SK-N-MC (cell line): ENCODE results near the gene FAM167B.
A peak's percentile ranks its signal among the peaks of the same experiment; 100 is the strongest.

Experiments used
- DNase-seq: peaks from one replicate; pipeline ENCODE4 v3.0.0-alpha.2; 2011; ENCODE audit warnings: low read depth, low spot score
- H3K27ac ChIP-seq: fragments of 200-600 bp; sonication (generic); 2 replicates; pipeline ENCODE4 v1.5.1; 2016; ENCODE audit warnings: mixed run types
- H3K36me3 ChIP-seq: fragments of 200-600 bp; sonication (generic); 2 replicates; pipeline ENCODE4 v1.6.1; 2017; ENCODE audit warnings: antibody characterized with exemption, low read length, mixed read lengths; ENCODE audit not compliant: insufficient read depth
- H3K4me3 ChIP-seq: fragments of 200-600 bp; sonication (generic); 2 replicates; pipeline ENCODE4 v1.5.1; 2016
- H3K9ac ChIP-seq: fragments of 200-600 bp; sonication (generic); 2 replicates; pipeline ENCODE4 v1.8.0; 2017; ENCODE audit warnings: mixed run types, mixed read lengths; ENCODE audit not compliant: insufficient read length
- H3K9me3 ChIP-seq: fragments of 200-600 bp; sonication (generic); 2 replicates; pipeline ENCODE4 v1.6.1; 2017; ENCODE audit warnings: low read depth, mild to moderate bottlenecking, antibody characterized with exemption, low read length, moderate library complexity, mixed read lengths
- EZH2 ChIP-seq: fragments of 200-600 bp; sonication (generic); IDR thresholded peaks from one replicate; pipeline ENCODE4 v1.6.1; 2017; ENCODE audit warnings: antibody characterized with exemption
- FOXP2 ChIP-seq: optimal IDR thresholded peaks from 2 replicates; pipeline ENCODE3; 2011; ENCODE audit warnings: mild to moderate bottlenecking, moderate library complexity; ENCODE audit not compliant: insufficient read depth; ENCODE audit errors: extremely low read length, control extremely low read depth
- POLR2AphosphoS5 ChIP-seq: IDR thresholded peaks from 2 replicates; pipeline ENCODE4 v1.6.1; 2012; ENCODE audit warnings: mild to moderate bottlenecking, low read depth, low read length, borderline replicate concordance

FAM167B gene

DNA sequence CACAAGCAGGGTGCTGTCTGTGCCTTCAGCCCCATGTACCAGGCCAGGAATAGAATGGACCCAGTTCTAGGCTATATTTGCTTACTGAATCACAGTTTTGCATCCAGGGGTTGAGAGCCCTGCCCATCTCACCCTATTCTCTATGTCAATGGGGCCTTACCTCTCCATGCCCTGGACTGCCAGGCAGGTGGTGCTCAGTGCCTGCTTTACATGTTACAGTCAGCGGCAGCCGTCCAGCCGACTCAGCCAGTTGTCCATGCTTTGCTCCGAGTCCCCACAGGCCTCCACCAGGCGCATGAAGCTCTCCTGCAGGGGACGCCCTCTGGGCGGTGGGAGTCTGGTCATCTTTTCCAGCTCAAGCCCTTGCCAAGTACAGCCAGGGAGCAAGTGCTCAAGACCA is 12.2 kb upstream of the FAM167B start:
- Histone ChIP-seq H3K9ac (no peak overlapping the region), H3K4me3 (no peak overlapping the region), H3K36me3 (peaks cover 20% of the 10 kb centered on the region), H3K27ac (no peak overlapping the region), H3K9me3 (no peaks in the 10 kb centered on the region)
- TF ChIP-seq FOXP2 (no peak), EZH2 (no peak), POLR2AphosphoS5 (no peak)
- DNase-seq, result no peak

DNA sequence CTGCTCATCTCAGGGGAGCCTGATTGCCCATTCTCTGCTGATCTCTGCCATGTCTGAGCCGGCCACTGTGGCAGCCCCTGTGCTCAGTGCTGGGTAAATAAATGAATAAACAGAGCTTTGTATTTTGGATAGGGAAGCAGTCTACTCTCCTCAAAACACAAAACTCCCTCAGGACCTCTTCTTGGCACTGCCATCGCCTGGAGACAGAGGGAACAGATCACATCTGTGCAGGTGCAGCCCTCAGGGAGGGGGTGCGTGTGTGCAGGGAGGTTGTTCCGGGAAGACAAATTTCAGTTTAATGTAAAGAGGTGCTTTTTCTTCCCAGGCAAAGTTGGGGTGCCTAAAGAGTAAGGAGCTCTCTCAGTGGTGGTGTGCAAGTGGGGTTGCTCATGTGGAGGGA is 7.7 kb upstream of the FAM167B start:
- no peak overlapping the region for H3K9ac ChIP-seq

DNA sequence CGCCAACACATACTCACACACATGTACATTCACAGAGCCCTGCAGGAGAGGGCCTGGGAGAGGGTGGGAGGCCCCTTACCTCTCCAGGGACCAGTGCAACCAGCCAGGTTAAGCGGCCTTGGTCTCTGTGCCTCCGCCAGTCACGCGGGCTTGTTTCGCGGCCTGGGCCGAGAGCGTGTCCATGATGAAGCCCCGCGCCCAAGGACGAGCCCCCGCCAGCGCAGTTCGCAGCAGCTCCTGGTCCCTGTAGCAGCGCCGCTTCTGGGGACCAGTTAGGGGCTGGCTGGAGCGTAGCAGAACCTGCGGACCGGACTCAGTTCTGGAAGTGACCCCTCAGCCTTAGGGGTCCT is 7.3 kb upstream of the FAM167B start:
- H3K9me3 ChIP-seq, result no peaks in the 10 kb centered on the region
- no peak for DNase-seq
- no peaks in the 10 kb centered on the region for H3K36me3 ChIP-seq
- no peak overlapping the region for H3K4me3 ChIP-seq
- TF ChIP-seq POLR2AphosphoS5, result no peak
- no peak for TF ChIP-seq FOXP2
- no peak for TF ChIP-seq EZH2
- no peak overlapping the region for H3K27ac ChIP-seq
- H3K9ac ChIP-seq, result no peak overlapping the region

More for the DNA sequence above, 7.7 kb upstream of the FAM167B start:
- Histone ChIP-seq H3K9me3 (no peaks in the 10 kb centered on the region), H3K36me3 (no peaks in the 10 kb centered on the region), H3K27ac (no peak overlapping the region), H3K4me3 (no peak overlapping the region)
- no peak for TF ChIP-seq POLR2AphosphoS5
- no peak for TF ChIP-seq FOXP2
- no peak for TF ChIP-seq EZH2
- DNase-seq, result no peak

DNA sequence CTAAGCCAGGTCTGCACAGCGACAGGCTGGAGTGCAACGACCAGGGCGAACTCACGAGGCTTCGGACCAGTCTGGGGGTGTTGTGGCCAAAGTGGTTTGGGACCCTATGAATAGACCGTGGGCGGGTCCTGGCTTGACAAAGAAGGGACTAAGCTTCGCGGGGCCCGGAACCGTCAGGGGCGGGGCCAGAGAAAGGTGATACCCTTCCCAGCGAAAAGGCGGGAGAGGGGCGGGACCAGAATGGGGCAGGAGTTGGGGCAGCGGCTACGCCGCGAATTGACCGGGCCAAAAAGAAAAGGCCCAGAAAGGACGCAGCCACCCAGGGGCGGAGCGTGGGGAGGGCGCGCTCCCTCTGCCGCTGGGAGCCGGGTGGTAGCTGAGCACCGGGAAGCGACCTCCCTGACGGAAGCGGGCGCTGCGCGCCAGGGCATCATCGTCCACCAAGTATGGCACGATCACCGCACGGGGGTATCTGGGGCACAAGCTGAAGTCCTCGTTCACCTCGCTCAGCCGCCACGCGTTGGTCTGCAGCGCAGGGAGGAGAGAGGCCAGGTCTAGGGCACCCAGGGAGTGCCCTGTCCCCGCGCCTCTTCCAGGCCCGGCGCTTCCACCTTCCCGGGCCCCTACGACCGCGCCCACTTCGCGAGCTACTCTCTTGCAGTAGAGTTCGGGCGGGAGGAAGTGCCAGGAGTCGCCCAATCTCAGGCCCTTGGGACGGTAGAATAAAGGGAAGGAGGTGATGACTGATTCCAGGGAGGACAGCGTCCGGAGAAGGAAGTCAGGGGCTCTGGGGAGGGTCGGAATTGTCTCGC is 6.7 kb upstream of the FAM167B start:
- no peak for TF ChIP-seq POLR2AphosphoS5
- no peak for TF ChIP-seq FOXP2
- no peak for TF ChIP-seq EZH2
- Histone ChIP-seq H3K9me3 (no peaks in the 10 kb centered on the region), H3K4me3 (peak overlapping the region; percentile 48), H3K9ac (no peak overlapping the region), H3K36me3 (no peaks in the 10 kb centered on the region), H3K27ac (no peak overlapping the region)
- no peak for DNase-seq

DNA sequence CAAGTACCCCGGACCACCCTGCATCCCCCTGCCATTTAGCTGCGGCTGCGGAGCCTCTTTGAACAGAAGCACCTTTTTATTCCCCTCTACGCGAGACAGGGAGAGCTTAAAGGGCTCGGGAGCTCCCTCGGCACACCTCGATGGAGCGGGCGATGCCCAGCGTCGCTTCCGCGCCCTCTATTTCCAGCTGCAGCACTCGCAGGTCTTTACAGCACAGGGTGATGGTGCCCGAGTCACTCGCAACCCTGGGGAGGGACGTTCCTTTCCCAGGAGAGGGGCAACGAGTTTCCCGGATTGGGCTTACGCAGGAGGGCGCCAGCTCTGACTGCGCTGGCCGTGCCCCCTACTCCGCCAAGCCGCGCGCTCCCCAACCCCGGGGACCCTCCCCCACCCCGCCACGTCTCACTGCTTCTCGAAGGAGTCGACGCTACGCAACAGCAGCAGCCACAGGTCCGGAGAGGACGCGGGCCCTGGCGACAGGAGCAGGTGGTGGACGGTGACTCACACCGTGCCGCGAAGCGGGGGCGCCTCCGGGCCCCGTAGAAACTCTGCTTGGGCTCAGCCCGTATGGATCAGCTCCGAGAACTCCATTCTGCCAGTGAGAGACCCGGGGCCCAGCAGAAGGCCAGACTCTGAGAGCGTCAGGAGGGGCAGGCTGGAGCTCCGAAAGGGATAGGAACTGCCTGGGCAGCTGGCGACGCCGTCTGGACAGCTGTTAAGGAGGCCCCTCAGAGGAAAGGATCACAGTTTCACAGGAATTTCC is 5.8 kb upstream of the FAM167B start:
- no peak for DNase-seq
- H3K4me3 ChIP-seq, result peak overlapping the region; percentile 48; the same call in 1 of the 2 replicates

DNA sequence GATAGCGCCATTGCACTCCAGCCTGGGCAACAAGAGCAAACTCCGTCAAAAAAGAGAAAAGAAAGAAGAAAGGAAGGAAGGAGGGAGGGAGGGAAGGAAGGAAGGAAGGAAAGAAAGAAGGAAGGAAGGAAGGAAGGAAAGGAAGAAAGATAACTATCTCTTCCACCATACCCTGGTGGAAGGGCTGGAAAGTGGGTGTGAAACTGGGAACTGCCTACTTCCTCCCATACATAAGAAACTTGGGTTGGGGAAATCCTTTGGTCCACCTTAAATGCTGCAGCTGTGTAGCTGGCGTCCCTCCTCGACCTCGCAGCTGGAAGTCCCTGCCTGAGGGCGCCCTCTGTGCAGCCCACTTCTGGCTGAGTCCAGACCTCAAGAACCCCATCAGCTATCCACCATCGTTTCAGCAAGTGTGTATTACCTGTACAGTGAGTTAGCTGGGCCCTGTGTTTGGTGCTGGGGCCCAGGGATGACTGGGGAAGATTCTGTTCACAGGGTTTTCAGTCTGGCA is 4.6 kb upstream of the FAM167B start:
- Histone ChIP-seq H3K9me3 (no peaks in the 10 kb centered on the region), H3K36me3 (no peaks in the 10 kb centered on the region), H3K9ac (no peak overlapping the region), H3K4me3 (no peak overlapping the region), H3K27ac (no peak overlapping the region)
- TF ChIP-seq FOXP2 (no peak), POLR2AphosphoS5 (no peak), EZH2 (no peak)
- DNase-seq, result no peak

More for the DNA sequence above, 5.8 kb upstream of the FAM167B start:
- no peak overlapping the region for H3K9ac ChIP-seq
- no peak overlapping the region for H3K27ac ChIP-seq
- TF ChIP-seq POLR2AphosphoS5 (no peak), EZH2 (no peak), FOXP2 (no peak)
- no peaks in the 10 kb centered on the region for H3K9me3 ChIP-seq
- no peaks in the 10 kb centered on the region for H3K36me3 ChIP-seq

DNA sequence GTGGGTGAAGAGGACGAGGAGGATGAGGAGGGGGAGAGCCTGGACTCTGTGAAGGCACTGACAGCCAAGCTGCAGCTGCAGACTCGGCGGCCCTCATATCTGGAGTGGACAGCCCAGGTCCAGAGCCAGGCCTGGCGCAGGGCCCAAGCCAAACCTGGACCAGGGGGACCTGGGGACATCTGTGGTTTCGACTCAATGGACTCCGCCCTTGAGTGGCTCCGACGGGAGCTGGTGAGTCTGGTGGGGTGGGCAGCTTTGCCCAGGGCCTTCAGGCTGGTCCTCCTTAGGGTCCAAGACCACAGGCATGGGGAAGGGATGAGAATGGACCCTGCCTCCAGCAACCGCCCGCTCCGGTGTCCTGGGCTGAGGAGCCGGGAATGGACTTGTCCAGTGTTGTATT is 430 bp downstream of the FAM167B start:
- no peak overlapping the region for H3K27ac ChIP-seq
- DNase-seq, result no peak
- no peaks in the 10 kb centered on the region for H3K9me3 ChIP-seq
- H3K36me3 ChIP-seq, result no peaks in the 10 kb centered on the region
- H3K4me3 ChIP-seq, result no peak overlapping the region
- TF ChIP-seq EZH2 (no peak), POLR2AphosphoS5 (no peak), FOXP2 (no peak)
- H3K9ac ChIP-seq, result no peak overlapping the region

DNA sequence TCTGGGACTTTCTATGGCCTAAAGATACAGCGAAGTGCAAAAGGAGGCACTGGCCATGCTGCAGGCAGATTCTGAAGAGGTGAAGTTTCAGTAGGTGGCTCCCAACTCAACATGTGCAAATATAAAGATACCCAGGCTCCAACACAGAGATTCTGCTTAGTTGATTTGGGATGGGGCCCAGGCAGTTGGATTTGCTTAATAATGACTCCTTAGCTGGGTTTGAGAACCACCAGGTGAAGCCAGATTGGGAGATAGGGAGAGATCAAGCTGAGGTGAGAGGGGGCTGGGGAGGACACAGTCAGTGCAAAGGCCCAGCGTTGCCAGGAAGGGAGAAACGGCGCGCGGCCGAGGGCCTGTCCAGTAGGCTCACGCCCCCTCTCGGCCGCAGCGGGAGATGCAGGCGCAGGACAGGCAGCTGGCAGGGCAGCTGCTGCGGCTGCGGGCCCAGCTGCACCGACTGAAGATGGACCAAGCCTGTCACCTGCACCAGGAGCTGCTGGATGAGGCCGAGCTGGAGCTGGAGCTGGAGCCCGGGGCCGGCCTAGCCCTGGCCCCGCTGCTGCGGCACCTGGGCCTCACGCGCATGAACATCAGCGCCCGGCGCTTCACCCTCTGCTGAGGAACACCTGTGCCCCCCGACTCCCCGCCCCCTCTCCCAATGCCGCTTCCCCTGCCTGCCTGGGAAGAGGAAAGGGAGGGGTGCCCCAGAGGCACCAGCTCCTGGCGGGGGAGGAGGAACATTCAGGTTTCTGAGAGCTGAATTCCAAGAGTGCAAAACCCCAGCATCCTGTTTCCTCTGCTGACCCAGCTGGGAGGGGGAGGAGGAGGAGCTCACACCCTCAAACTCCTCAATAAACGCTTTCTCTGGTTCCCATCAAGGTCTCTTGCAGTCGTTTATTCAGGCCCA is 1.2 kb downstream of the FAM167B start:
- Histone ChIP-seq H3K9me3 (no peaks in the 10 kb centered on the region), H3K36me3 (no peaks in the 10 kb centered on the region), H3K9ac (no peak overlapping the region), H3K27ac (no peak overlapping the region), H3K4me3 (no peak overlapping the region)
- TF ChIP-seq EZH2 (no peak), FOXP2 (no peak), POLR2AphosphoS5 (no peak)
- DNase-seq, result no peak
